ENCODE measurements around the gene RBM42.
"Not testable (repeated sequence)": the region's sequence is repeated elsewhere in the genome, so short reads cannot be mapped to it uniquely, and the experiment has no call there.

RBM42 gene

DNA sequence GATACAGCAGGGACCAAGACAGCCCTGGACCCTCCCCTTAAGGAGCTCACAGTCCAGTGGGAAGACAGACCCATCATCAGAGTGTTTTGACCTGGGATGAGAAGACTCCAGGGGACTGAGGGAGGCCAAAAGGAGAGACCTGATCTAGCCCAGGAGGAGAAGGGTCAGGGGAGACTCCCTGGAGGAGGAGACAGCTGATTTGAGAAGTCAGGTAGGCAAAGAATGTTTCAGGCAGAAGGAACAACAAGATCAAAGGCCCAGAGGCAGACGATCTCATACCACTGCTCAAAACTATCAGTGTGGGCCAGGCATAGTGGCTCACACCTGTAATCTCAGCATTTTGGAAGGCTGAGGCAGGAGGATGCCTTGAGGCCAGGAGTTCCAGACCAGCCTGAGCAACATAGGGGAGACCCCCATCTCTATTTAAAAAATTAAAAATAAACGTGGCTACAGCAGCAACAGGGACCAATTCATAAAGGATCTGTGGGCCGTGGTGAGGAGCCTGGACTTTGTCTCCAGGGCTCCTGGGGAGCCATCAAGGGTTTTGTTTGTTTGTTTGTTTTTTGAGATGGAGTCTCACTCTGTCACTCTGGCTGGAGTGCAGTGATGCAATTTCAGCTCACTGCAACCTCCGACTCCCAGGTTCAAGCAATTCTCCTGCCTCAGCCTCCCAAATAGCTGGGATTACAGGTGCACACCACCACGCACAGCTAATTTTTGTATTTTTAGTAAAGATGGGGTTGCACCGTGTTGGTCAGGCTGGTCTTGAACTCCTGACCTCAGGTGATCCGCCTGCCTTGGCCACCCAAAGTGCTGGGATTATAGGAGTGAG, 17.1 kb downstream of the RBM42 start:
- no peak for DNase-seq
- Histone ChIP-seq H3K36me3 (ENCODE audit: control insufficient read depth, insufficient read depth, low read length) (no peaks in the 10 kb centered on the region), H3K4me3 (ENCODE audit: insufficient read depth, low read depth, low read length, poor library complexity, severe bottlenecking) (no peak overlapping the region), H3K9me3 (ENCODE audit: control insufficient read depth, low read length) (no peaks in the 10 kb centered on the region), H3K27me3 (replicated peaks; ENCODE audit: control insufficient read depth, insufficient read depth, low read length, poor library complexity, severe bottlenecking) (no peaks in the 10 kb centered on the region), H3K27ac (ENCODE audit: insufficient read depth, low read length, poor library complexity, severe bottlenecking) (no peak overlapping the region), H3K4me1 (ENCODE audit: control insufficient read depth, insufficient read depth, low read length, poor library complexity, severe bottlenecking) (peaks cover 44% of the 10 kb centered on the region)

GRCh38 chr19:35648017-35648961, 19.5 kb downstream of the RBM42 start, which contains the start of gene COX6B1:
TSS of gene COX6B1 (plus strand) at chr19:35648323. CDS start at chr19:35651244, 2,921 bp downstream.
- Histone ChIP-seq H3K27ac (ENCODE audit: insufficient read depth, low read length, poor library complexity, severe bottlenecking) (peak within 1 kb of the TSS; percentile 78), H3K36me3 (ENCODE audit: control insufficient read depth, insufficient read depth, low read length) (no peaks in the 10 kb centered on the region), H3K4me1 (ENCODE audit: control insufficient read depth, insufficient read depth, low read length, poor library complexity, severe bottlenecking) (peaks cover 31% of the 10 kb centered on the region), H3K4me3 (ENCODE audit: insufficient read depth, low read depth, low read length, poor library complexity, severe bottlenecking) (peak within 1 kb of the TSS; percentile 83), H3K27me3 (replicated peaks; ENCODE audit: control insufficient read depth, insufficient read depth, low read length, poor library complexity, severe bottlenecking) (no peaks in the 10 kb centered on the region), H3K9me3 (ENCODE audit: control insufficient read depth, low read length) (no peaks in the 10 kb centered on the region)
- DNase-seq, result peak; percentile 84 to 91 (median 87)

GRCh38 chr19:35650581-35650980, 21.7 kb downstream of the RBM42 start:
- H3K27ac ChIP-seq (ENCODE audit: insufficient read depth, low read length, poor library complexity, severe bottlenecking), result no peak overlapping the region
- H3K4me1 ChIP-seq (ENCODE audit: control insufficient read depth, insufficient read depth, low read length, poor library complexity, severe bottlenecking), result peaks cover 17% of the 10 kb centered on the region
- H3K27me3 ChIP-seq (replicated peaks; ENCODE audit: control insufficient read depth, insufficient read depth, low read length, poor library complexity, severe bottlenecking), result no peaks in the 10 kb centered on the region
- no peak for DNase-seq
- peaks cover 13% of the 10 kb centered on the region for H3K36me3 ChIP-seq (ENCODE audit: control insufficient read depth, insufficient read depth, low read length)
- no peak overlapping the region for H3K4me3 ChIP-seq (ENCODE audit: insufficient read depth, low read depth, low read length, poor library complexity, severe bottlenecking)
- no peaks in the 10 kb centered on the region for H3K9me3 ChIP-seq (ENCODE audit: control insufficient read depth, low read length)

DNA sequence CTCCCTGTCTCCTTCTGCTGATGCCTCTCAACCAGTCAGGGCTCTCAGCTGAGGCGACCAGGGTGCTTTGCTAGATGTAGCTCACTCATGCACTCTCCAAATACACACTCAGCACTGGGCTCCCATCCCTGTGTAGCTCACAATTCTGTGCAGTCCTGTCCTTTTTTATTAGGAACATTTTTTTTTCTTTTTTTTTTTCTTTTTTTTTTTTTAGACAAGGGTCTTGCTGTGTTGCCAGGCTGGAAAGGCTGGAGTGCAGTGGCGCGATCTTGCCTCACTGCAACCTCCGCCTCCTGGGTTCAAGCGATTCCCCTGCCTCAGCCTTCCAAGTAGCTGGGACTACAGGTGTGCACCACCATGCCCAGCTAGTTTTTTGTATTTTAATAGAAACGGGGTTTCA, 26.0 kb downstream of the RBM42 start:
- not testable (repeated sequence) for H3K27ac ChIP-seq (ENCODE audit: insufficient read depth, low read length, poor library complexity, severe bottlenecking); H3K9me3 ChIP-seq (ENCODE audit: control insufficient read depth, low read length); H3K4me1 ChIP-seq (ENCODE audit: control insufficient read depth, insufficient read depth, low read length, poor library complexity, severe bottlenecking); H3K4me3 ChIP-seq (ENCODE audit: insufficient read depth, low read depth, low read length, poor library complexity, severe bottlenecking); H3K27me3 ChIP-seq (replicated peaks; ENCODE audit: control insufficient read depth, insufficient read depth, low read length, poor library complexity, severe bottlenecking); DNase-seq
- H3K36me3 ChIP-seq (ENCODE audit: control insufficient read depth, insufficient read depth, low read length), result peaks cover 39% of the 10 kb centered on the region

DNA sequence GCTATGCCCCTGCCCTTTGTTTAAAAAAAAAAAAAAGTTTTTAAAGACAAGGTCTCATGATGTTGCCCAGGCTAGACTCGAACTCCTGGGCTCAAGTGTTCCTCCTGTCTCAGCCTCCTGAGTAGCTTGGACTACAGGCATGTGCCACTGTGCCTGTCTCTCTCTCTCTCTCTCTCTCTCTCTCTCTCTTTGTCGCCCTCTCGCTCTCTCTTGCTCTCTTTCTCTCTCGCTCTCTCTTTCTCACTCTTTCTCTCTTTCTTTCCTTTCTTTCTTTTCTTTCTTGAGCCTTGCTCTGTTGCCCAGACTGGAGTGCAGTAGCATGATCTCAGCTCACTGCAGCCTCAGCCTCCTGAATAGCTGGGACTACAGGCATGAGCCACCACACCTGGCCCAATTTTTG, 26.8 kb downstream of the RBM42 start:
- H3K4me3 ChIP-seq (ENCODE audit: insufficient read depth, low read depth, low read length, poor library complexity, severe bottlenecking), result no peak overlapping the region
- DNase-seq, result no peak
- no peak overlapping the region for H3K27ac ChIP-seq (ENCODE audit: insufficient read depth, low read length, poor library complexity, severe bottlenecking)
- H3K36me3 ChIP-seq (ENCODE audit: control insufficient read depth, insufficient read depth, low read length), result peaks cover 39% of the 10 kb centered on the region
- H3K9me3 ChIP-seq (ENCODE audit: control insufficient read depth, low read length), result no peaks in the 10 kb centered on the region
- H3K4me1 ChIP-seq (ENCODE audit: control insufficient read depth, insufficient read depth, low read length, poor library complexity, severe bottlenecking), result no peaks in the 10 kb centered on the region
- H3K27me3 ChIP-seq (replicated peaks; ENCODE audit: control insufficient read depth, insufficient read depth, low read length, poor library complexity, severe bottlenecking), result no peaks in the 10 kb centered on the region

GRCh38 chr19:35656700-35657099, 27.9 kb downstream of the RBM42 start:
- H3K27me3 ChIP-seq (replicated peaks; ENCODE audit: control insufficient read depth, insufficient read depth, low read length, poor library complexity, severe bottlenecking), result no peaks in the 10 kb centered on the region
- H3K9me3 ChIP-seq (ENCODE audit: control insufficient read depth, low read length), result no peaks in the 10 kb centered on the region
- no peaks in the 10 kb centered on the region for H3K4me1 ChIP-seq (ENCODE audit: control insufficient read depth, insufficient read depth, low read length, poor library complexity, severe bottlenecking)
- H3K27ac ChIP-seq (ENCODE audit: insufficient read depth, low read length, poor library complexity, severe bottlenecking), result no peak overlapping the region
- no peak overlapping the region for H3K4me3 ChIP-seq (ENCODE audit: insufficient read depth, low read depth, low read length, poor library complexity, severe bottlenecking)
- peaks cover 39% of the 10 kb centered on the region for H3K36me3 ChIP-seq (ENCODE audit: control insufficient read depth, insufficient read depth, low read length)
- no peak for DNase-seq

DNA sequence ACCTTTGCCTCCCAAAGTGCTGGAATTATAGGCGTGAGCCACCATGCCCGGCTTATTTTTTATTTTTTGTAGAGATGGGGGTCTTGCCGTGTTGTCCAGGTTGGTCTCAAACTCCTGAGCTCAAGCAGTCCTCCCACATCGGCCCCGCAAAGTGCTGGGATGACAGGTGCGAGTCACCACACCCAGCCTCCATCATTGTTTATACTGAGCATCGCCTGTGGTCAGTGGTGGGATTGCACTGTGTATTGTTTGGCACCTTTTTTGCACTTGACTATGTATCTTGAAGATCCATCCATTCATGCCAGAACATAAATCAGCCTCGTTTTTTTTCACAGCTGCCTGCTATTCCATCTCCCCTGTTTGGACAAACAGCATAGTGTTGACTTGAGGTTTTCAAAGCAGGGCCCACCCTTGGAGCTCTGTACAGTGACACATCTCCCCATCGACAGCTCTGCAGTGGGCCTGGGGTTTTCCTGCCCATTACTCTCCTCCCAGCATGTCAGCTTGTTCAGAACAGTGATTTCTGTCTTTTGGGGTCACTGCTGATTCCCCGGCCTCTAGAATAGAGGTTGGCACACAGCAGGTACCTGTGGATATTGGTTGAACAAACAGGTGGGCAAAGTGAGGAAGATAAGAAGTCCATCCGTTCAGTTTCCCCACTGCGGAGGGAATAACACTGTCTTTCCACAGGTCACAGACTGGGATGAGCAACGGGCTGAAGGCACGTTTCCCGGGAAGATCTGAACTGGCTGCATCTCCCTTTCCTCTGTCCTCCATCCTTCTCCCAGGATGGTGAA, 29.3 kb downstream of the RBM42 start:
- no peak for DNase-seq
- Histone ChIP-seq H3K27ac (ENCODE audit: insufficient read depth, low read length, poor library complexity, severe bottlenecking) (no peak overlapping the region), H3K4me1 (ENCODE audit: control insufficient read depth, insufficient read depth, low read length, poor library complexity, severe bottlenecking) (no peaks in the 10 kb centered on the region), H3K4me3 (ENCODE audit: insufficient read depth, low read depth, low read length, poor library complexity, severe bottlenecking) (no peak overlapping the region), H3K9me3 (ENCODE audit: control insufficient read depth, low read length) (no peaks in the 10 kb centered on the region), H3K27me3 (replicated peaks; ENCODE audit: control insufficient read depth, insufficient read depth, low read length, poor library complexity, severe bottlenecking) (no peaks in the 10 kb centered on the region), H3K36me3 (ENCODE audit: control insufficient read depth, insufficient read depth, low read length) (peaks cover 39% of the 10 kb centered on the region)

- Histone ChIP-seq H3K4me3 (ENCODE audit: insufficient read depth, low read depth, low read length, poor library complexity, severe bottlenecking) (no peak overlapping the region), H3K36me3 (ENCODE audit: control insufficient read depth, insufficient read depth, low read length) (peaks cover 13% of the 10 kb centered on the region), H3K27me3 (replicated peaks; ENCODE audit: control insufficient read depth, insufficient read depth, low read length, poor library complexity, severe bottlenecking) (no peaks in the 10 kb centered on the region), H3K9me3 (ENCODE audit: control insufficient read depth, low read length) (no peaks in the 10 kb centered on the region), H3K27ac (ENCODE audit: insufficient read depth, low read length, poor library complexity, severe bottlenecking) (no peak overlapping the region), H3K4me1 (ENCODE audit: control insufficient read depth, insufficient read depth, low read length, poor library complexity, severe bottlenecking) (no peaks in the 10 kb centered on the region)
- DNase-seq, result no peak
These were observed 33.1 kb downstream of the RBM42 start for GRCh38 chr19:35661995-35662340.

GRCh38 chr19:35663981-35664380, 35.1 kb downstream of the RBM42 start:
- no peak overlapping the region for H3K4me3 ChIP-seq (ENCODE audit: insufficient read depth, low read depth, low read length, poor library complexity, severe bottlenecking)
- no peaks in the 10 kb centered on the region for H3K4me1 ChIP-seq (ENCODE audit: control insufficient read depth, insufficient read depth, low read length, poor library complexity, severe bottlenecking)
- H3K27me3 ChIP-seq (replicated peaks; ENCODE audit: control insufficient read depth, insufficient read depth, low read length, poor library complexity, severe bottlenecking), result no peaks in the 10 kb centered on the region
- no peaks in the 10 kb centered on the region for H3K9me3 ChIP-seq (ENCODE audit: control insufficient read depth, low read length)
- no peak overlapping the region for H3K27ac ChIP-seq (ENCODE audit: insufficient read depth, low read length, poor library complexity, severe bottlenecking)
- no peak for DNase-seq
- no peaks in the 10 kb centered on the region for H3K36me3 ChIP-seq (ENCODE audit: control insufficient read depth, insufficient read depth, low read length)

All from effector memory CD4-positive, alpha-beta T cell (primary cell).